ENCODE data around the gene ATP2C2. TPM values are rescaled to one million over a fixed set of nuclear protein-coding genes. Genes with fewer than 3 reads are reported as not detected.
"Not testable (repeated sequence)": the region's sequence is repeated elsewhere in the genome, so short reads cannot be mapped to it uniquely, and the experiment has no call there.

Gene ATP2C2
- total and polyA plus RNA-seq, 8 donors: 11.2 to 52.8 (median 22.2) TPM

- ATAC-seq (no peak), DNase-seq (no peak)
- no peak overlapping the region for H3K4me3 ChIP-seq
- no peaks in the 10 kb centered on the region for H3K27me3 ChIP-seq
- peaks cover 0 to 7% of the 10 kb centered on the region in 2 donors for H3K9me3 ChIP-seq
- H3K27ac ChIP-seq: no peak overlapping the region
- no peak for TF ChIP-seq CTCF (IDR thresholded peaks at IDR 0.05)
- intact Hi-C loops (cut with DNase I): no loop called here
- H3K4me1 ChIP-seq: no peaks in the 10 kb centered on the region
- no peaks in the 10 kb centered on the region for H3K36me3 ChIP-seq
These were observed 18.7 kb downstream of the ATP2C2 start for GRCh38 chr16:84387021-84387420.

GRCh38 chr16:84390131-84390785 is 21.9 kb downstream of the ATP2C2 start:
- ATAC-seq (no peak), DNase-seq (no peak)
- H3K36me3 ChIP-seq: no peaks in the 10 kb centered on the region
- H3K27ac ChIP-seq: no peak overlapping the region
- peaks cover 0 to 2% of the 10 kb centered on the region in 2 donors for H3K9me3 ChIP-seq
- H3K4me1 ChIP-seq: no peaks in the 10 kb centered on the region
- no peak overlapping the region for H3K4me3 ChIP-seq
- TF ChIP-seq CTCF (IDR thresholded peaks at IDR 0.05): no peak
- intact Hi-C loops (cut with DNase I): no loop called here
- no peaks in the 10 kb centered on the region for H3K27me3 ChIP-seq

DNA sequence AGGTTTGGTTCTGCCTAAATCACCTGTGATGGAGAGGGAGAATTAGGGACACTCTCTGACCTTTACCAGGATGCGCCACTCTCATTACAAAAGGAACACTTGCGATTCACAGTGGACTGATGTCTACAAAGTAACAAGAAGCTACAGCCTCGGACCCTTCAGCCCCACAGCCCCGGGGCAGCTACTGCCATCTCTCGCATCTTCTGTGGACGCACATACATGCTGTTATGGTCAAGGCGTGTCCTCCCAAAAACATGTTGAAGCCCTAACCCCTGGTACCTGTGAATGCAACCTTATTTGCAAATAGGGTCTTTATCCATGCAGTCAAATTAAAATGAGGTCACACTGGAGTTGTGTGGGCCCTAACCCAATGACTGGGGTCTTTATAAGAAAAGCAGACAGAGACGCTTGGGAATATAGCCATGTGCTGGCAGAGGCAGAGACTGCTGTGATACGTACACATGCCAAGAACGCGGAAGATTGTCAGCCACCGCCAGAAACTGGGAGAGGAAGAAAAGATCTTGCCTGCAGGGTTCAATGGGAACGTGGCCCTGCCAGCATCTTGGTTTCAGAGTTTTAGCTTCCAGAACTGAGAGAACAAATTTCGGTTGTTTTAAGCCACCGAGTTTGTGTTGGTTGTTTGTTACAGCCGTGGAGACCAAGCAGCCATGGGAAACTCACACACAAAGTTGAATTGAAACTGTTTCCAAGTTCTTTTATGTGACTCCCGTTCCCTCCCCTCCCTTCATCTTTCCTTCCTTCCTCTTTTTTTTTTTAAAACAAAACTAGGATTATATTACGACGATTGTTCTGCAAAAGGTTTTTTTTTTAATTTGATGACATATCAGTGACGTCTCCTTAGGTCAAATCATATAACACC is 23.1 kb downstream of the ATP2C2 start:
- intact Hi-C loops (cut with DNase I): no loop called here
- DNase-seq: no peak

DNA sequence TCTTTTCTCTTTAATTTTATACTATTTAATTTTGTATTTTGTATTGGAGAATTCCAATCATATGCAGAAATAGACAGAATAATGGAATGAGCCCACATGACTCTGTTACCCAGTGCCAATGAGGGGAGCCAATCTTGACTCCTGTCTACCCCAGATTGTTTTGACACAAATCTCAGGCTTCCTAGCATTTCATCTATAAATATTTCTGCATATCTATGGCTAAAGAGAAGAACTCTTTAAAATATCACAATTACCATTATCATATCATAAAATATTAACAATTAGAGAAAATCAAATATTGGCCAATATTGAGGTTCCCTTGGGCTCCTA is 23.7 kb downstream of the ATP2C2 start:
- Histone ChIP-seq H3K27me3 (no peaks in the 10 kb centered on the region), H3K36me3 (no peaks in the 10 kb centered on the region), H3K27ac (no peak overlapping the region), H3K4me1 (peaks cover 0 to 8% of the 10 kb centered on the region in 2 donors), H3K4me3 (no peak overlapping the region), H3K9me3 (no peaks in the 10 kb centered on the region)
- no peak for TF ChIP-seq CTCF (IDR thresholded peaks at IDR 0.05)
- DNase-seq (no peak), ATAC-seq (no peak)
- intact Hi-C loops (cut with DNase I): no loop called here

More for the DNA sequence above, 23.1 kb downstream of the ATP2C2 start:
- Histone ChIP-seq H3K4me3 (no peak overlapping the region), H3K36me3 (no peaks in the 10 kb centered on the region), H3K27me3 (no peaks in the 10 kb centered on the region), H3K27ac (no peak overlapping the region), H3K4me1 (peaks cover 0 to 3% of the 10 kb centered on the region in 2 donors), H3K9me3 (no peaks in the 10 kb centered on the region)
- ATAC-seq: no peak
- TF ChIP-seq CTCF (IDR thresholded peaks at IDR 0.05): no peak

DNA sequence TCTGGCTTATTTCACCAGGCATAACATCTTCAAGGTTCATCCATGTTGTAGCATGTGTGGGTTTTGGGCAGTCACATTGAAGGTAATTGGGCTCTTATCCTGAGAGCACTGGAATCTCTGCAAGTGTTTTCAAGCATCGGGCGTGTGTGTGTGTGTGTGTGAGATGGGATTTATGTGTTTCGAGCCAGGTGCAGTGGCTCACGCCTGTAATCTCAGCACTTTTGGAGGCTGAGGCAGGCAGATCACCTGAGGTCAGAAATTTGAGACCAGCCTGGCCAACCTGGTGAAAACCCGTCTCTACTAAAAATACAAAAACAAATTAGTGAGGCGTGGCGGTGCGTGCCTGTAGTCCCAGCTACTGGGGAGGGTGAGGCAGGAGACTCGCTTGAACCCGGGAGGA is 27.7 kb downstream of the ATP2C2 start:
- H3K4me1 ChIP-seq; H3K27me3 ChIP-seq; H3K9me3 ChIP-seq; H3K4me3 ChIP-seq; H3K36me3 ChIP-seq; intact Hi-C loops (cut with DNase I): not testable (repeated sequence)
- ATAC-seq (peak; percentile 72), DNase-seq (peak in 1 of 4 donors; percentile 47)
- H3K27ac ChIP-seq: peak overlapping the region; percentile 59 to 66
